ENCODE data around the gene CTSD. TPM values are rescaled to one million over a fixed set of nuclear protein-coding genes. Genes with fewer than 3 reads are reported as not detected.
A peak's percentile ranks its signal among the peaks of the same experiment; 100 is the strongest.

Gene CTSD
- total and polyA plus RNA-seq, 8 donors = 124 to 2,455 (median 147) TPM

GRCh38 chr11:1797391-1798125 is 33.8 kb upstream of the CTSD start:
- no peak overlapping the region for H3K27ac ChIP-seq
- no peak overlapping the region for H3K4me3 ChIP-seq
- no peaks in the 10 kb centered on the region for H3K36me3 ChIP-seq
- no peak for DNase-seq
- H3K27me3 ChIP-seq = peaks cover 0 to 56% of the 10 kb centered on the region in 2 donors
- ATAC-seq = no peak
- intact Hi-C loops (cut with DNase I) = no loop called here
- H3K9me3 ChIP-seq = no peaks in the 10 kb centered on the region
- TF ChIP-seq, protein P1, sequence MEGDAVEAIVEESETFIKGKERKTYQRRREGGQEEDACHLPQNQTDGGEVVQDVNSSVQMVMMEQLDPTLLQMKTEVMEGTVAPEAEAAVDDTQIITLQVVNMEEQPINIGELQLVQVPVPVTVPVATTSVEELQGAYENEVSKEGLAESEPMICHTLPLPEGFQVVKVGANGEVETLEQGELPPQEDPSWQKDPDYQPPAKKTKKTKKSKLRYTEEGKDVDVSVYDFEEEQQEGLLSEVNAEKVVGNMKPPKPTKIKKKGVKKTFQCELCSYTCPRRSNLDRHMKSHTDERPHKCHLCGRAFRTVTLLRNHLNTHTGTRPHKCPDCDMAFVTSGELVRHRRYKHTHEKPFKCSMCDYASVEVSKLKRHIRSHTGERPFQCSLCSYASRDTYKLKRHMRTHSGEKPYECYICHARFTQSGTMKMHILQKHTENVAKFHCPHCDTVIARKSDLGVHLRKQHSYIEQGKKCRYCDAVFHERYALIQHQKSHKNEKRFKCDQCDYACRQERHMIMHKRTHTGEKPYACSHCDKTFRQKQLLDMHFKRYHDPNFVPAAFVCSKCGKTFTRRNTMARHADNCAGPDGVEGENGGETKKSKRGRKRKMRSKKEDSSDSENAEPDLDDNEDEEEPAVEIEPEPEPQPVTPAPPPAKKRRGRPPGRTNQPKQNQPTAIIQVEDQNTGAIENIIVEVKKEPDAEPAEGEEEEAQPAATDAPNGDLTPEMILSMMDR (IDR thresholded peaks at IDR 0.05) = no peak
- H3K4me1 ChIP-seq = peaks cover 0 to 3% of the 10 kb centered on the region in 2 donors

DNA sequence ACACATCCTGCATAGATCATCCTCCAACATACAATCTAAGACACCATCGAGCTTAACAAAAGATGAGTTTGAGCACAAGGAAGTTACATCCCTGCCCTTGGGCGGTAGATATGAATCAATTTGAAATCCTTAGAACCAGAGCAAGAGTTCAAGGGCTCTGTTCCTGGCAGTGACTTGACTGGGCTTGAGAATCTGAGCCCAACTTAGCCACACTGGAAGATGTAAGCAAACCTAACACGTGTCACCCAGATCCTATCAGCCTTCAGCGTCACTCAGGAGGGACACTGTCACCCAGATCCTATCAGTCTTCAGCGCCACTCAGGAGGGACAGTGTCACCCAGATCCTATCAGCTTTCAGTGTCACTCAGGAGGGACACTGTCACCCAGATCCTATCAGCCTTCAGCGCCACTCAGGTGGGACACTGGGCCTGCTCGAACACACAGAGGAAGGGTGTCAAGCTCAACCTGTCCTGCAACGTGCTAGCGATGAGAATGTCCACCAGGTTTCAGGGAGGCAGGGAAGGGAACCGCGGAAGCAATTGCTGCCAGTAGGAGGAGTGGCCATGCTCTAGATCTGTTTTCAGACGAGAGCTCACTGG is 32.8 kb upstream of the CTSD start:
- H3K27me3 ChIP-seq = peaks cover 0 to 55% of the 10 kb centered on the region in 2 donors
- intact Hi-C loops (cut with DNase I) = no loop called here
- no peak overlapping the region for H3K27ac ChIP-seq
- peaks cover 0 to 7% of the 10 kb centered on the region in 2 donors for H3K4me1 ChIP-seq
- no peaks in the 10 kb centered on the region for H3K9me3 ChIP-seq
- H3K4me3 ChIP-seq = no peak overlapping the region
- TF ChIP-seq, protein P1 (IDR thresholded peaks at IDR 0.05) = no peak
- H3K36me3 ChIP-seq = no peaks in the 10 kb centered on the region
- no peak for DNase-seq
- no peak for ATAC-seq

GRCh38 chr11:1793081-1793480 is 29.4 kb upstream of the CTSD start:
- intact Hi-C loops (cut with DNase I) = no loop called here
- ATAC-seq (no peak), DNase-seq (no peak)
- H3K9me3 ChIP-seq = no peaks in the 10 kb centered on the region
- TF ChIP-seq, protein P1 (IDR thresholded peaks at IDR 0.05) = no peak
- peak overlapping the region in 1 of 2 donors; percentile 50 for H3K27ac ChIP-seq
- peaks cover 0 to 7% of the 10 kb centered on the region in 2 donors for H3K4me1 ChIP-seq
- H3K36me3 ChIP-seq = no peaks in the 10 kb centered on the region
- H3K27me3 ChIP-seq = peaks cover 0 to 35% of the 10 kb centered on the region in 2 donors
- H3K4me3 ChIP-seq = no peak overlapping the region

- Histone ChIP-seq H3K4me3 (no peak overlapping the region), H3K36me3 (no peaks in the 10 kb centered on the region), H3K4me1 (peaks cover 0 to 7% of the 10 kb centered on the region in 2 donors), H3K27ac (peak overlapping the region in 1 of 2 donors; percentile 50), H3K27me3 (peaks cover 0 to 29% of the 10 kb centered on the region in 2 donors), H3K9me3 (no peaks in the 10 kb centered on the region)
- TF ChIP-seq, protein P1 (IDR thresholded peaks at IDR 0.05) = no peak
- DNase-seq (no peak), ATAC-seq (no peak)
- intact Hi-C loops (cut with DNase I) = no loop called here
Observed at GRCh38 chr11:1792461-1792860, 28.7 kb upstream of the CTSD start.

- no peak for DNase-seq
- peaks cover 0 to 24% of the 10 kb centered on the region in 2 donors for H3K27me3 ChIP-seq
- no peak overlapping the region for H3K27ac ChIP-seq
- H3K36me3 ChIP-seq = no peaks in the 10 kb centered on the region
- peaks cover 0 to 7% of the 10 kb centered on the region in 2 donors for H3K4me1 ChIP-seq
- H3K4me3 ChIP-seq = no peak overlapping the region
- intact Hi-C loops (cut with DNase I) = no loop called here
- no peaks in the 10 kb centered on the region for H3K9me3 ChIP-seq
- TF ChIP-seq, protein P1 (IDR thresholded peaks at IDR 0.05) = no peak
- ATAC-seq = no peak
Observed at GRCh38 chr11:1791912-1792311, 28.2 kb upstream of the CTSD start.

Data from left lung (tissue), 10 donors.